Hepatocyte (in vitro differentiated cells): ENCODE data around the gene NUP210L.

Experiments used
- EZH2 ChIP-seq: fragments of 200-600 bp; sonication (generic); IDR thresholded peaks from 2 replicates; pipeline ENCODE4 v1.6.1; 2016; ENCODE audit warnings: antibody characterized with exemption, mild to moderate bottlenecking, borderline replicate concordance
- TF ChIP-seq, protein P1 (sequence below): fragments of 200-600 bp; sonication (generic); IDR thresholded peaks from 2 replicates; pipeline ENCODE4 v1.5.1; 2016; ENCODE audit warnings: antibody characterized with exemption, mild to moderate bottlenecking; ENCODE audit not compliant: poor library complexity

- TF ChIP-seq, protein P1, sequence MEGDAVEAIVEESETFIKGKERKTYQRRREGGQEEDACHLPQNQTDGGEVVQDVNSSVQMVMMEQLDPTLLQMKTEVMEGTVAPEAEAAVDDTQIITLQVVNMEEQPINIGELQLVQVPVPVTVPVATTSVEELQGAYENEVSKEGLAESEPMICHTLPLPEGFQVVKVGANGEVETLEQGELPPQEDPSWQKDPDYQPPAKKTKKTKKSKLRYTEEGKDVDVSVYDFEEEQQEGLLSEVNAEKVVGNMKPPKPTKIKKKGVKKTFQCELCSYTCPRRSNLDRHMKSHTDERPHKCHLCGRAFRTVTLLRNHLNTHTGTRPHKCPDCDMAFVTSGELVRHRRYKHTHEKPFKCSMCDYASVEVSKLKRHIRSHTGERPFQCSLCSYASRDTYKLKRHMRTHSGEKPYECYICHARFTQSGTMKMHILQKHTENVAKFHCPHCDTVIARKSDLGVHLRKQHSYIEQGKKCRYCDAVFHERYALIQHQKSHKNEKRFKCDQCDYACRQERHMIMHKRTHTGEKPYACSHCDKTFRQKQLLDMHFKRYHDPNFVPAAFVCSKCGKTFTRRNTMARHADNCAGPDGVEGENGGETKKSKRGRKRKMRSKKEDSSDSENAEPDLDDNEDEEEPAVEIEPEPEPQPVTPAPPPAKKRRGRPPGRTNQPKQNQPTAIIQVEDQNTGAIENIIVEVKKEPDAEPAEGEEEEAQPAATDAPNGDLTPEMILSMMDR, result no peak
- no peak for TF ChIP-seq EZH2
Observed at GRCh38 chr1:154179946-154180687, 25.2 kb upstream of the NUP210L start.
